ENCODE results near the gene PLCD1.

GRCh38 chr3:37987751-37988179 lies 41.7 kb downstream of the PLCD1 start:
- no peak for TF ChIP-seq CTCF (IDR thresholded peaks at IDR 0.05; ENCODE audit: low read length)
- no peak for TF ChIP-seq EZH2 (optimal IDR thresholded peaks at IDR 0.05; ENCODE audit: low read depth, low read length)

Data from MM.1S (cell line).